ENCODE data around the gene POU4F1.

POU4F1 gene

GRCh38 chr13:78606471-78607408, 3.4 kb upstream of the POU4F1 start:
- no peak for DNase-seq

- DNase-seq = no peak
Observed at GRCh38 chr13:78604782-78605611, 1.6 kb upstream of the POU4F1 start.

GRCh38 chr13:78602561-78603239, 652 bp downstream of the POU4F1 start:
- DNase-seq = peak; percentile 36

- no peak for DNase-seq
Observed at GRCh38 chr13:78601874-78602560, 1.3 kb downstream of the POU4F1 start.

GRCh38 chr13:78601124-78601873, 2.1 kb downstream of the POU4F1 start:
- peak; percentile 37 for DNase-seq

GRCh38 chr13:78600280-78600883, 3.0 kb downstream of the POU4F1 start:
- no peak for DNase-seq

- no peak for DNase-seq
Observed at GRCh38 chr13:78599645-78600279, 3.6 kb downstream of the POU4F1 start.

- no peak for DNase-seq
Observed at GRCh38 chr13:78598966-78599644, 4.2 kb downstream of the POU4F1 start.

- DNase-seq = no peak
Observed at GRCh38 chr13:78598116-78598781, 5.1 kb downstream of the POU4F1 start.

GRCh38 chr13:78597602-78597932, 5.8 kb downstream of the POU4F1 start:
- DNase-seq = no peak

GRCh38 chr13:78596736-78597601, 6.4 kb downstream of the POU4F1 start:
- DNase-seq = no peak

- DNase-seq = no peak
Observed at GRCh38 chr13:78596399-78596735, 7.0 kb downstream of the POU4F1 start.

GRCh38 chr13:78595495-78596398, 7.6 kb downstream of the POU4F1 start:
- DNase-seq = peak; percentile 44

- no peak for DNase-seq
Observed at GRCh38 chr13:78594456-78594975, 8.8 kb downstream of the POU4F1 start.

GRCh38 chr13:78593652-78594455, 9.5 kb downstream of the POU4F1 start:
- no peak for DNase-seq

- no peak for DNase-seq
Observed at GRCh38 chr13:78593129-78593528, 10.2 kb downstream of the POU4F1 start.

- DNase-seq = no peak
Observed at GRCh38 chr13:78592584-78592983, 10.8 kb downstream of the POU4F1 start.

All from activated CD4-positive, alpha-beta T cell treated with anti-CD3 and anti-CD28 coated beads for 48 hours (primary cell).